Measurements from ENCODE around the gene FOSL1. TPM values are rescaled to one million over a fixed set of nuclear protein-coding genes. Genes with fewer than 3 reads are reported as not detected.

FOSL1 gene
- polyA plus RNA-seq, 10 donors, result 0.22 to 0.64 (median 0.29) TPM; not detected in 4

DNA sequence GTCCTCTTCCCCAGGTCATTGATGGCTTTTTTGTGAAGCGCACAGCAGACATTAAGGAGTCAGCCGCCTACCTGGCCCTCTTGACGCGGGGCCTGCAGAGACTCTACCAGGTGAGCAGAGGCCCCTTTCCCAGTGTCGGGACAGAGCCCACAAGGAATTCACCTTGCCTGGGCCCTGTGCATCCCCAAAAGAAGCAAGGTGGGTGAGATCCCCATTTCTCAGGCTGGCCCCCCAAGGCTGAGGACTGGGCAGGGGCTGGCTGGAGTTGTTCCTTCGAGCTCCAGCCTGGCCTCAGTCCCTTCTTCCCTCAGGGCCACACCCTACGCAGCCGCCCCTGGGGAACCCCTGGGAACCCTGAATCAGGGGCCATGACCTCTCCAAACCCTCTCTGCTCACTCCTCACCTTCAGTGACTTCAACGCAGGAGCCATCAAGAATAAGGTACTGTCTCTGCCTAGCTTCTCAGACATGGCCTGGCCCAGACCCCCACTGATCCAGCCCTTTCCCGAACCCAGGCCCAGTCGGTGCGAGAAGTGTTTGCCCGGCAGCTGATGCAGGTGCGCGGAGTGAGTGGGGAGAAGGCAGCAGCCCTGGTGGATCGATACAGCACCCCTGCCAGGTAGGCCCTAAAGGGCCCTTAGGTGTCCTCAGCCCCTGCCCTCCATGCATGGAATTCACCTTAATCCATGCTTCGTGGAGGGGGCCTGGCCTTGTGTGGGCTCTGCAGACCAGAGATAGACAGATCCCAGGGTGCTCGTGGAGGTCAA, 35.3 kb downstream of the FOSL1 start:
- DNase-seq, result no peak

GRCh38 chr11:65863889-65864705, 36.1 kb downstream of the FOSL1 start:
- DNase-seq, result peak in 1 of 3 donors; percentile 4

DNA sequence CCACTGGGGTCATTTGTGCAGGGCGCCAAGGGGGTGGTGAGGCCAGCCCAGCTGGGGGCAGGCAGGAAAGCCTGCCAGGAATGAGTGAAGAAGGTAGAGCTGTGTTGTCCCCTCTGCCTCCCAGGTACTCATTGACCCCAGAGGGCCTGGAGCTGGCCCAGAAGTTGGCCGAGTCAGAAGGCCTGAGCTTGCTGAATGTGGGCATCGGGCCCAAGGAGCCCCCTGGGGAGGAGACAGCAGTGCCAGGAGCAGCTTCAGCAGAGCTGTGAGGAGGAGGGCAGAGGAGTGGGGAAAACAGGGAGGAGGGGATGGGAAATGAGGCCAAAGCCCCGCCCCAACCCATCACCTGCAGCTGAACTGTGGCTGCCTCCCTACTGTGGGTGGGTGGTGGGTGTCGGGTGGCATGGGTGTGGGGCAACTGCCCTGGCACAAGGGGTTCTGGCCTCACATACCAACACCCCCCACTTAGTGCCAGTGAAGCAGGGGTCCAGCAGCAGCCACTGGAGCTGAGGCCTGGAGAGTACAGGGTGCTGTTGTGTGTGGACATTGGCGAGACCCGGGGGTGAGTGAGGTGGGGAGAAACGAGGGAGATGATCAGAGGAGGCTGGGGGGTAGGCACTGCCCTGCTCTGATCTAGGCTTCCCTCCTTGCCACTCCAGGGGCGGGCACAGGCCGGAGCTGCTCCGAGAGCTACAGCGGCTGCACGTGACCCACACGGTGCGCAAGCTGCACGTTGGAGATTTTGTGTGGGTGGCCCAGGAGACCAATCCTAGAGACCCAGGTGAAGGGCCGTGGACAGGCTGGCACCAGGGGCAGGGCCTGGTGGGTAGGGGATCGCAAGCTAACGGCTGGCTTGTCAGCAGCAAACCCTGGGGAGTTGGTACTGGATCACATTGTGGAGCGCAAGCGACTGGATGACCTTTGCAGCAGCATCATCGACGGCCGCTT, 37.0 kb downstream of the FOSL1 start:
- DNase-seq, result peak in 1 of 3 donors; percentile 29

DNA sequence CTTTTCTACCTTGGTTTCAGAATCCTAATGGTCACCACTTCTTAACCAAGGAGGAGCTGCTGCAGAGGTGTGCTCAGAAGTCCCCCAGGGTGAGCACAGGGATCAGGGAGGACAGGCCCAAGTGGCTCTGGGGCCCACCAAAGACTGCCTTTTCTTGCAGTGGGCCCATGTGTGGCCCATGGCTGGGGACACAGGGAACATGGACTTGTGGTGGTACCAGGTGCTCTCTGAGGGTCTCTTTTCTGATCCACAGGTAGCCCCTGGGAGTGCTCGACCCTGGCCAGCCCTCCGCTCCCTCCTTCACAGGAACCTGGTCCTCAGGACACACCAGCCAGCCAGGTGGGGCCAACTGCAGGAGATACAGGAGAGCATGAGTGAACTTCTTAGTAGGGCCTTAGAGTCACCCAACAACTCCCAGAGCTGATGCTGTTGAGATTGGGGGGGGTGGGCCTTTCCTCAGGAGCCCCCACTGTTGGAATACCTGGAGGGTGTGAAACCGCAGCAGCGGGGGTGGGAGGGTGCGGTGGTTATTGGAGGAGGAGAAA, 37.9 kb downstream of the FOSL1 start:
- no peak for DNase-seq

DNA sequence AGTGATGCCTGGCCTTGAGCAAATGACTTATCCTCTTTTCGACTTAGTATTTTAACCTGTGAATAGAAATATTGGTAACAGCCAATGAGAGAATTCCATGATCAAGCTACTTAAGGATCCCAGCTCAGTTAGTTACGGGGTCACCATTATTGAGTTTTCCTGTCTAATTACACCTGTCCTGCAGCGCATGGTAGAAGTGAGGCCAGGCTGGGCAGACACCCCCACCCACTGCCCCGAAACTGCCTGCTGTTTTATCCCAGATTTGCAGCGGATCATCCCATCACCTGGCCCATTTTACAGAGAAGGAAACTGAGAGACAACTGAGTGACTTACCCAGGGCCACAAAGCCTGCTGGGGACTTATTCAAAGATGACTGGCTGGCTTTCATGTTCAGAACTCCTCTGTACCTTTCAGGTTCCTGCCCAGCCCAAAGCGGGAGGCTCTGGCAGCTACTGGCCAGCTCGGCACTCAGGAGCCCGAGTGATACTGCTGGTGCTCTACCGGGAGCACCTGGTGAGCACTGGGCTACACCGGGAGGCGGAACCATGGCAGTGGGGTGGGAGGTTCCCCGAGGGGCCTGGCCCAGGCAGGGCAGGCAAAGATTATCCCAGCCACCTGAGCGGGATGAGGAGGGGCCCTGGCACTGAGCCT, 38.5 kb downstream of the FOSL1 start:
- peak in 1 of 3 donors; percentile 16 for DNase-seq

- no peak for DNase-seq
Measured at GRCh38 chr11:65861165-65861505, 39.1 kb downstream of the FOSL1 start.

DNA sequence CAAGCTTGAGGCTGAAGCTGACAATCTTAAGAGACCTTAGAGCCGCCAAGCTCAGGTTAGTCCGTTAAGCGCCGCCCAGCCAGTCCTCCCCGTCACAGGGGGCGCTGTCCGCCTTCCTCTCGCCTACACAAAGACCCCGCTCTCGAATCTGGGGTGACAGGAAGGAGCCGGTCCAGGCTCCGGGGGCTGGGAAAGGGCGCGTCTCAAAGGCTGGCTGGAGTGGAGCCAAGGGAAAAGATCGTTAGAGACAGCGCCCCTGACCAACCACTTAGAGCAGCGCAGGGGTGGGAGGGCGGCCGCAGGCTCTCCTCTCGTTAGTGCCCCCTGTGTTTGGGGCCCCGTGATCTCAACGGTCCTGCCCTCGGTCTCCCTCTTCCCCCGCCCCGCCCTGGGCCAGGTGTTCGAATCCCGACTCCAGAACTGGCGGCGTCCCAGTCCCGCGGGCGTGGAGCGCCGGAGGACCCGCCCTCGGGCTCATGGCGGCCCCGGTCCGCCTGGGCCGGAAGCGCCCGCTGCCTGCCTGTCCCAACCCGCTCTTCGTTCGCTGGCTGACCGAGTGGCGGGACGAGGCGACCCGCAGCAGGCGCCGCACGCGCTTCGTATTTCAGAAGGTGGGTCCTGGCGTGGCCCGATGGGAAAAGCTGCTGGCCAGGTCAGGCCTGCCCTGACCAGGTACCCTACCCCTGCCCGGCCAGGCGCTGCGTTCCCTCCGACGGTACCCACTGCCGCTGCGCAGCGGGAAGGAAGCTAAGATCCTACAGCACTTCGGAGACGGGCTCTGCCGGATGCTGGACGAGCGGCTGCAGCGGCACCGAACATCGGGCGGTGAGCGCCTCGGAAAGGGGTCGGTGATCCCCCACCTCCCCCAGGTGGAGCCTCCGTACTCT, 39.7 kb downstream of the FOSL1 start, which contains the start of gene MUS81:
Gene MUS81 (plus strand): TSS at position 156 of the 887 bp plus-strand sequence. CDS start 321 bp downstream, at position 477.
- DNase-seq, result peak; percentile 95 to 99 (median 98)

- no peak for DNase-seq
Measured at GRCh38 chr11:65859812-65860277, 40.3 kb downstream of the FOSL1 start.

DNA sequence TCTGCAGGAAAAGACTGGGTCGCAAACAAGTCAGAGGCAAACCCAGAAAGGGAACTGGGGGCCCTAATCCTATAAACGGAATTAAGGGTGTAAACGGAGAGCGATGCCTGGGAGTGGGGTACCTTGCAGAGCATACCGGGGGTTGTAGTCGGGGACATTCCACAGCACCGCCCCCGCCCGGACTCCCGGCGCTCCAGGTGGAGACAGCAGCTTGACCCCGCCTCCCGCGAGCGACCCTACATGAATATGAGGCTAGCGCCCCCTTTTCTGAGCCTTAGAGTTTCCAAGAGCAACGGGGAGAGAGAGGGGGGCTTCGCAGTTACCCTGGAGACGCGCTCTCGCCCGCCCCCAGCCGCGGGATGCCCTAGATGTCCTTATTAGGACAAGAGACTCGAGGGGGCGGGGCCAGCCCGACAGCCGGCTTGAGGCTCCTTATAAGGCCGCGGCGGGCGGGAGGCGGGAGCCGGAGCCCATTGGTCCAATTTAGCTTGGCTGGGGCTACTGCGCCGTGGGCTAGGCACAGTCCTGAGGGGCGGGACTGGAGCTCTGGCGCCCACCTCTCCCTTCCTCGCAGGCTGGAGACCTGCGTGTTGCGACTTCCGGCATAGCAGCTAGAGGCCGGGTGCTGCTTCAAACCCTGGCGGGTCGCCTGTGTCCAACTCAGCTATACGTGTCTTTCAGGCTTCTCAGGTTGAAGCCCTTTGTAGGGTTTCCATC, 40.9 kb downstream of the FOSL1 start:
- peak; percentile 96 to 99 (median 99) for DNase-seq

DNA sequence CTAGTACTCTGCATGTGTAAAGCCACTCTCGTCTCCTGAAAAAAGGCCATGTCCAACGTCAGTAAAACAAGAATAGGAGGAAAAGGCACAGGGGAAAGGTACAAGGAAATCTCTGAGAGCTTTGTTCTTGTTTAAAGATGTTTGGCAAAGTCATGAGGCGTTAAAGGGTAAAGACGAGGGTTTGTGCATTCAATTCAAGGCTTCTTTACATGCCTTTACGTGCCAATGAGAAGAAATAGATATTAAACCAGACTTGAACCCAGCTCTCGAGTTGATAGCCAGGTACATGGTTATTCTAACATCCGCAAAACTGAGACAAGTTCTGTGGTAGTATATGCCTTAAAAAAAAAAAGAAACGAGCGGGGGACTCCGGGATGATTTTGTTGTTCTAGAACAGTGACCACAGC, 41.5 kb downstream of the FOSL1 start:
- no peak for DNase-seq

GRCh38 chr11:65857853-65858680, 42.1 kb downstream of the FOSL1 start, which contains the start of gene CFL1:
Gene CFL1 (minus strand): TSS chr11:65858180. CDS start chr11:65858099, 81 bp downstream.
- DNase-seq, result peak; percentile 99

GRCh38 chr11:65857500-65857852, 42.7 kb downstream of the FOSL1 start:
- peak in 1 of 3 donors; percentile 56 for DNase-seq

DNA sequence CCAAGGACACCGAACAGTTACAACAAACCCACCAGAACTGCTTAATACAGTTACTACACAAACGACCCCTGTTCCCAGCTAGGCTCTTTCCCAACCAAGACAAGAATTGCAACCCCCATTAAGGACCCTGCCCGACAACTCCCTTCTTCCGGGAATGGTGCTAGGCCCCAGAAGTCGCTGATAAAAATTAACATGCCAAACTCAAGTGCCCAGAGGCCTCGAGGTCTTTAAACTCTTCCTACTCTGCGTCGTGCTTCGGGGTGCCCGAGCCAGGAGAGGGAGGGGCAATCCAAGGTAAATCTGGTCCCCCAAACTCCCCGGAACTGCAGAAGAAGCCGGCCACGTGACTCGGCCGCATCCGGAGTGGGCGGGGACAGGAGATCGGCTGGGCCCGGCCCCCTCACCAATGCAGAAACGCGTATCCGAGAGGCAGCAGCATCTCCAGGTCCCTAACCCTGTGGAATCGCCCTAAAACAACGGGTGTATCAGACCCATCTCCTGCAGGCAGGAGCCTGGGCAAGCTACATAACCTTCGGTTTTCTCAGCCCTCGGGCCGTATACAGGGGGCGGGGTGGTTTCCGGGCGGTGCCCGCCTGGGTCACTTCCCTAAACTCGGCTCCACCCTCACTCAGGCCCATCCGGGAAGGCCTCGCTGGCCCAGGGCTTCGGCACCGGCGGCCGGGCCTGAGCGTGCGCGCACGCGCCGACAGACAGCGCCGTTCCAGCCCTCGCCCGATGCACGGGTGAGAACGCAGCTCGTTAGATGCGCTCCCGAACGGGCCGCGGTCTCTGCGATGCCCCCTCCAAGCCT, 43.3 kb downstream of the FOSL1 start:
- peak in 2 of 3 donors; percentile 84 to 95 for DNase-seq

GRCh38 chr11:65855927-65856363, 44.2 kb downstream of the FOSL1 start:
- DNase-seq, result no peak

- peak in 1 of 3 donors; percentile 2 for DNase-seq
Measured at GRCh38 chr11:65854852-65855837, 45.0 kb downstream of the FOSL1 start.

DNA sequence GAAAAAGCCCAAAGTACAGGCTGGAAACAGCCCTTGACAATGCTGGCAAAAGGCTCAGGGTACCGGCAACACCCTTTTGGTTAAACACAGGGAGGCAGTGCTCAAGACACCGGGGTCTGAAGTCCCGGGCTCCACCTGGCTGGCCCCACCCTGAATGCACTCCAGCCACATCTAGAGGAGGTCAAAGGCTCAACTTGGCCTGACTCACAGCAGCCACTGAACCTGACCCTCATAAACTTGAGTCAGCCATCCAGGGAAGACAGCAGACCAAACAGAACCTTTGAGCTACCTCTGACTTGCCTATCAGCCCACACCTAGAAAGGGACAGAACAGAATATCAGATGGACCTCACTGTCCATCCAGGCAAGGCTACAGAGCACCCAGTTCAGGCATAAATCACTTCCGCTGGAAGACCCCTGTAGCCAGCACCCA, 46.0 kb downstream of the FOSL1 start:
- DNase-seq, result no peak
